ENCODE results near the gene CPLANE2.
"Not testable (repeated sequence)": the region's sequence is repeated elsewhere in the genome, so short reads cannot be mapped to it uniquely, and the experiment has no call there.

The CPLANE2 gene

DNA sequence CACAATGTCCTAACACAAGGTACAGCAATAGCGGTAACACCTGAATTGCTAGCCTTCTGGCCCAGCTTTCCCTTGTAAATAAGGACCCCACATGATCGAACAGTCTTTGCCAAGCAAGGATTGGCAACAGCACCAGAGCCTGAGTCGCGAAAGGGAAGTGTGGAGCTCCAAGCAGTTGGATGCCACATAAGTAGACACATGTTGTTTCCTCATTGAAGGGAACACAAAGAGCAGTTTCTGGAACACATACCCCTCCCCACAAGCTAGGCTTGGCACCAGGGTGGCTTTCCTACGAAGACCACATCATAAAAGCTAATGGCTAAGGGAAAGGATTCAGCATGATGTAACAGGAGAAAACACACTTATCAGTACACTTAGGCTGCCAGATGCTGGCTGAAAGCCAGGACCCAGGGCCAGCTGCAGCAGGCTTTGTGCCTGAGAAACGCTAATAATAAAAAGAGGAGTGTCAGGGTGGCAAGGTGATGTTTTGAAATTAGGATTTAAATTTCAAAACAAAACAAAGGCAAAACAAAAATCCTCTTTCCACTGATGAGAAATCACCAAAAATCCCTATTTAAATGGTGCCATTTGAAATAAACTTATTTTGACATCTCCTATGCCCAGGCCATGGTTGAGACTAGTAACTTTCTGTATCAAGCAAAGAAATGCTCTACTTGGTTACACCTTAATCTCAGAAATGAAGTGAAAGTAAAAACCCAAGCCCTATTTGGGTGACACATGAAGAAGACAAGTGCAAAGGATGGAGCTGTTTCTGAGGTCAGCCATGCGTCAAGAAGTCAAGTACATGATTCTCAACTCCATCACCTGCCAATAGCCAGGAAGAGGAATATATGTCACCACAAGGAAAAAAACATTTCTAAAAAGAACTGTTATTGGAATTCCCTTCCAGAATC lies 11.9 kb upstream of the CPLANE2 start:
- DNase-seq: peak; percentile 35 to 78

DNA sequence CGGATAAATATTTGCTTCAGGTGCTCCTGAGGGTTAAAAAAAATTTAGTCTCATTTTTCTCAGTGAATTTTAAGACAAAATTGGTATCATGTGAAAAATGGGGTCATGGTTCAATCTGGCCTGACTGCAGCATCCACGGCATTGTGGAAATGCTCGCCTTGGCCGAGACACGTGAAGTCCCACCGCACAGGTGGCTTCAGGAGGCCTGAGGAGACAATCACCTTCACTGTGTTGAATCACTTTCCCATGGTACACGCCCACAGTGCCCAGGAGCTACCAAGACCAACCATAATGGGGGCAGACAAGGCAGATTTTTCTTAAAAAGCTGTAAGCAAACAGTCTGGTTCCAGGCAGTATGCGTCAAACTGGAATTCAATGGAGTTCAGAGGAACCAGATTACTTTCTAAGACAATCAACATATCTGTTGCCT lies 11.0 kb upstream of the CPLANE2 start:
- DNase-seq: no peak

DNA sequence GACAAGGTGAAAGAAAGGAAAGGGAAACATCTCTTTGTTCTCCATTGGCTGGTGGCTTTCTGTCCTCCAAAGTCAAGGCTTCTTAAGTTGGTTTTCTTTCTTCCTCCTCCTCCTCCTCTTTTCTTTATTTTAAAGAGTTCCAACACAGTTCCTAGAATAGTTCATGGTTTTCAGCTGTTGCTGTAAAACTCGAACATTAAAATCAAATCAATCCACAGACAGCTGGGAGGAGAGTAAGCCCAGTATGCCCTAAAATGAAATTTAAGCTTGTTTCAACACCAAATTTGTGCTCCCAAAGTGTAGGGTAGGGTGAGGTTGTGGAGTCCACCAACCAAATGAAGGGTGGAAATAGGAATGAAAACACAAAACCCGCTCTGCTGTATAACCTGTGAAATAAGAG lies 10.5 kb upstream of the CPLANE2 start:
- DNase-seq: no peak

DNA sequence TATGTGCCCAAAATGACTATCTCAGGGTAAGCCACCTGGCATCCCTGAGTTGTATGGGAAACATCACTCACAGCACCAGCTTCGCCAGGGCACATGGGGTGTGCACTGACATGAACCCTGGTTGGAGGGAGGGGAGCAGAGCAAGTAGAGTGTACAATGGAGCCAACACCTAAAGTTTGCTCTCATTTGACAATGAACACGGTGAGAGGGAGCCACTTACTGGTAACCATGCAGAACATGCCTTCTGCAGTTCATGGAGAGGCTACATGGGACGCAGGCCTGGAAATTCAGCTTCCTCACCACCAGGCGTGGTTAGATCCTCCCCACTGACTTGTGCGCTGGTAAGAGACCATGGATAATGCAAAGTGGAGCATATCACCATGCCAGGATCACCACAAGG lies 10.0 kb upstream of the CPLANE2 start:
- no peak for DNase-seq

DNA sequence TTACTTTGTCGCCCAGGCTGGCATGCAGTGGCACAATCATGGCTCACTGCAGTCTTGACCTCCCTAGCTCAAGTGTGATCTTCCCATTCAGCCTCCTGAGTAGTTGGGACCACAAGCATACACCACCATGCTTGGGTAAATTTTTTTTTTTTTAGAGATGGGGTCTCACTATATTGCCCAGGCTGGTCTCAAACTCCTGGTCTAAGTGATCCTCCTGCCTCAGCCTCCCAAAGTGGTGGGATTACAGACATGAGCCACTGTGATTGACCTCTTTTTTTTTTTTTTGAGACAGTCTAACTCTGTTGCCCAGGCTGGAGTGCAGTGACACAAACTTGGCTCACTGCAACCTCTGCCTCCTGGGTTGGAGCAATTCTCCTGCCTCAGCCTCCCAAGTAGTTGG lies 9.3 kb upstream of the CPLANE2 start:
- not testable (repeated sequence) for DNase-seq

- DNase-seq: no peak
Measured at GRCh38 chr1:16245476-16246196, 8.7 kb upstream of the CPLANE2 start.

GRCh38 chr1:16244650-16245285 lies 7.8 kb upstream of the CPLANE2 start:
- DNase-seq: no peak

GRCh38 chr1:16243936-16244649 lies 7.1 kb upstream of the CPLANE2 start:
- DNase-seq: peak; percentile 24 to 60

DNA sequence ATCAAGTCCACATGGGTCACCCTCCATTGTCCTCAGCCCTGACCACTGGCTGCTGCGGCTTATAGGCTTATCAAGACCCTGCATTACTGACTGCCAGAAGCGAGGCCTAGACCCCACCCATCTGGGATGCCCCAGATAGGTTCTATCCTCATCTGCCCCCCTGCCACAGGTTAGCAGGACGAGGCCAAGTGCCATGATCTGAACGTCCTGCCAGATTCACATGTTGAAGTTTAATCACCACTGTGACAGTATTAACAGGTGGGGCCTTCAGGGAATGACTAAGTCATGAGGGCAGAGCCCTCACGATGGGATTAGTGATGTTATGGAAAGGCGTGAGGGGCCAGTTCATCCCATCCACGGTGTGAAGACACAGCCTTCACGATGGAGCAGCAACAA lies 6.2 kb upstream of the CPLANE2 start:
- no peak for DNase-seq

DNA sequence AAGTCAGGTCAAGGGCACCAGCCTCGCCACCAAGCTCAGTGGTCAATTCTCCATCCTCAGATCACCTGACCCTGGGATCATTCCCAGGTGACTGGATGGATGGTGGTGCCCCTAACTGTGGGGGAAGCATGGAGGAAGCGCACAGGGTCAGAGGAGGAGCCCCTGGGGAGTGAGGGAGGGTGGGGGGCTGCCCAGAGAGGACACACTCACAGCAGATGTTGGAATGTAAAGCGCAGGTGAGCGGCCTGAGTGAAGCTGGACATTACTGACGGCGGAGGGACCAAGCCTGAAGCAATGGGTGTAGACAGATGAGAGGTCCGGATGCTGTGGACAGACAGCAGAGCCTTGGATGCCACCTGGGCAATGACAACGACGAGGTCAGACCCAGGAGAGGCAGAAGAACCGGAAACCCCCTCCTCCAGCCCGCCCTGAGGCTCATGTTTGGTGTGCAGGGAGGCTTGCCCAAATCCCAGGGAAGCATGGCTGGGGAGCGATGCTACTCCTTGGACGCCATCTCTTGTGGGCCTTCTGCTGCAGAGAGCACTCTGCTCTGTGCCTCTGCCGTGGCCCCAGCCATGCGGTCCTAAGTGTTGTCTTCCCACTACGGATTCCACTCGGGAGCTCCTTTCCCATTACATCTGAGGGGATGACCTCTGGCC lies 5.7 kb upstream of the CPLANE2 start:
- no peak for DNase-seq

- no peak for DNase-seq
Measured at GRCh38 chr1:16241221-16241708, 4.3 kb upstream of the CPLANE2 start.

DNA sequence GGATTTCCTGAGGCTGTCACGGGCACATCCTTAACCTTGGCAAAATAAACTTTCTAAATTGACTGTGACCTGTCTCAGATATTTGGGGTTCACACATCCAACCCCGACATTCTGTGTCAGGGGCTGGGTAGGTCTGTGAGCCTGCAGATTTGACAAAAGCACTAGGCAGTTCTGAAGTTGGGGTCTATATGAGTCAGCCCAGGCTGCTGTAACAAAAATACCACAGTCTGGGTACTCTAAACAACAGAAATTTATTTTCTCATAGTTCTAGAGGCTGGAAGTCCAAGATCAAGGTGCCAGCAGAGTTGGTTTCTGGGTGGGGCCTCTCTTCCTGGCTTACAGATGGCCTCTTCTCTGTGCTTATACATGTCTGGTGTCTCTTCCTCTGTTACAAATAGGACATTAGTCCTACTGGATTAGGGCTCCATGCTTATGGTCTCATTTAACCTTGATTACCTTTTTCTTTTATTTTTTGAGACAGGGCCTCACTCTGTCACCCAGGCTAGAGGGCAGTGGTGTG lies 3.0 kb upstream of the CPLANE2 start:
- no peak for DNase-seq

DNA sequence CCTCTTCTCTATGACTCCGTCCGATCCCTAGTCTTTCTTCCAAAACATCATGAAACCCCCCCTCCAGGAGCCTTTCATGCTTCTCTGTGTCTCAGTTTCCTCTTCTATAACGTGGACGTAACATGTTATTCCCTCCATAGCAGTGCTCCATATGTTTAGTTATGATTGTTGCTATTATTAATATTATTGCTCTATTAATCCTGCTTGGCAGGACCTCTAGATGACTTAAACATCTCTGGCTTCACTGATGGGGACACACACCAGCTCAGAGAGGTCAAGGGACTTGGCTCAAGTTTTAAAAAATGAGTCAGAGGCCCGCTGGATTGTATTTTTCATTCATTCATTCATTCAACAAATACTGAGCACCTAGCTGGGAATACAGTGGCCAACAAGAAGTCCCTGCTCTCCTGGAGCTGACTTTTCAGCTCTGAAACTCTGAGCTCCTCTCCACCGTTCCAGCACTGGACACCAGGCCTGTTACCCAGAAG lies 404 bp upstream of the CPLANE2 start:
- no peak for DNase-seq

GRCh38 chr1:16235944-16236510 lies 956 bp downstream of the CPLANE2 start:
- no peak for DNase-seq

DNA sequence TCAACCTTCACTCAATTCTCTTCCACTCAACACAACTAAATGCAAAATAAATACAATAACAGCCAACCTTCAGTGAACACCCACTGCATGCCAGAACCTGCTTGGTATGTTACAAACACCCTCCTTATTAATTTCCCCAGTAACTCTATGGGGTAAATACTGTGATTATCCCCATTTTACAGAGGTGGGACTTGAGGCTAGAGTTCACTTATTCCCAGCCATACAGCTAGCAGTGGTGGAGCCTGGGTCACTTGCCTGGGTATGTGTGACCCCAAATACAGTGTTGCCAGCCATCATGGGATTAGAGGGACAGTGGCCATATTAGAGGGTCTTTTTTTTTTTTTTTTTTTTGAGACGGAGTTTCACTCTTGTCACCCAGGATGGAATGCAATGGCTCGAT lies 1.6 kb downstream of the CPLANE2 start:
- no peak for DNase-seq

- DNase-seq: no peak
Measured at GRCh38 chr1:16233431-16233830, 3.6 kb downstream of the CPLANE2 start.

DNA sequence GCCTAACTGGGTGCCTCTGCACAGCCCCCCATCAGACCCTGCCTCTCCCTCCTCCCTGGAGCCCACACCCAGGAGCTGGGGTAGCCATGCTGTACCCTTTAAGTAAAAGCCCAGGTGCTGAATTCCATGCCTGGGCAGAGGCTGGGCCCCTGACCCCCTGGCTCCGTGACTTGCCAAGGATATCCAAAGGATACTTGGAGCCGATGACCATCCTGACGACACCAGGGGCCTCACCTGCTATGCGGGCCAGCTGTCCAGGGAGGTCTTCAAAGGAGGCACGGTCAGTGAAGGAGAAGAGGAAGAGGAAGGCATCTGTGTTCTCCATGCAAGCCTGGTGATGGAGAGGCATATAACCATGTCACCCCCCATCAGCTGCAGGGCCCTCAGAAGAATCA lies 4.7 kb downstream of the CPLANE2 start:
- no peak for DNase-seq

DNA sequence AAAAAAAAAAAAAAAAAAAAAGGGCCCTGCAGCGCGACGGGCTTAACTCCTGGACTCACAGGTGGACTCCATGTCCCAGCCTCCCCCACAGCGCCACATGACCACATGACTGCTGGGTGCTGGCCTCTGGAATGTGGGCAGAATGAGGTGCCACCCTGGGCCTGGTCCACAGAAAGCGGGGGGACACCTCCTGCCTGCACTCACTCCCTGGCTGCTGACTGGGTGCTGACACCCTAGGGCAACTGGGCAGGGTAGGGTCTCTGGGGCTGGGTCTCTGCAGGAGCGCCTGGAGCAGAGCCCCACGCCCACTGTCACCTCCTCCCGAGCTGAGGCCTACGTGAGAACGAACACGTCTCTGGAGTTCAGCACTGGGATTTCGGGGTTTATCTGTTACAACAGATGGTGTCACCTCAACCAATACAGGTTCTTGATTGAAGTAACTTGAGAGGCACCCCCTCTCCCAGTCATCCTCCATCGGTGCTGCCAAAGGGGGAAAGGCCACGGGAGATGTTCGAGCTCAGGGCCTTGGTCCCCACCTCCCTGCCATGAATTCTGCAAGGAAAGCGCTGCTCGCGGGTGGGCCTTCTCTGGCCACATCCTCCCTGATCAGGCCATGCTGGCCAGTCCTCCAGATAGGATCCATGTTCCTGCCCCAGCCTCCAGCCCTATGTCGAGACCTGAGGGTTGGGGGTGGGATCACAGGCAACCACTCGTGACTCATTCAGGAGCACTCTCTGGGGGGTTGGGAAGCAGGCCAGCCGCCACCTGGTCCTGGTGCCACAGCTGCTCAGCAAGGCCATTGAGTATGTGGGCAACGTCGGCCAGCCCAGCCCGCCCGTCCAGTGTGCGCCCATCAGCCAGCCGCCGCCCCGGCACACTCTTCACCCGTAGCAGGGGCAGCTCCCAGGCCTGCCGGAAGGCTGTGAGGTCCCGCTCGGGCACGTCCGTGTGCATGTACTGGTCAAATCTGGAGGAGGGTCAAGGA lies 5.4 kb downstream of the CPLANE2 start:
- no peak for DNase-seq

GRCh38 chr1:16230744-16231143 lies 6.2 kb downstream of the CPLANE2 start:
- no peak for DNase-seq

All from NCI-H1930 (cell line).